ENCODE results near the gene AKR1B15. TPM values are rescaled to one million over a fixed set of nuclear protein-coding genes. Genes with fewer than 3 reads are reported as not detected.
A peak's percentile ranks its signal among the peaks of the same experiment; 100 is the strongest.

Gene AKR1B15
- total RNA-seq, 1 donor from 2014 or later: not detected

- no peak for TF ChIP-seq CTCF (IDR thresholded peaks at IDR 0.05; ENCODE audit: insufficient read depth, low read length, poor library complexity, severe bottlenecking)
Observed at GRCh38 chr7:134618756-134619530, 70.0 kb downstream of the AKR1B15 start.

GRCh38 chr7:134619627-134620331, 70.9 kb downstream of the AKR1B15 start:
- no peak for TF ChIP-seq CTCF (IDR thresholded peaks at IDR 0.05; ENCODE audit: insufficient read depth, low read length, poor library complexity, severe bottlenecking)
- Histone ChIP-seq H3K27me3 (ENCODE audit: control insufficient read depth, insufficient read depth, low read length) (no peaks in the 10 kb centered on the region), H3K36me3 (ENCODE audit: control insufficient read depth, insufficient read depth, low read length) (no peaks in the 10 kb centered on the region), H3K4me3 (ENCODE audit: low read depth, low read length) (no peak overlapping the region)
- DNase-seq (ENCODE audit: low read depth): peak; percentile 71

More at GRCh38 chr7:134618756-134619530, 70.0 kb downstream of the AKR1B15 start:
- DNase-seq (ENCODE audit: low read depth): no peak
- Histone ChIP-seq H3K27me3 (ENCODE audit: control insufficient read depth, insufficient read depth, low read length) (no peaks in the 10 kb centered on the region), H3K4me3 (ENCODE audit: low read depth, low read length) (no peak overlapping the region), H3K36me3 (ENCODE audit: control insufficient read depth, insufficient read depth, low read length) (no peaks in the 10 kb centered on the region)

GRCh38 chr7:134622303-134622995, 73.5 kb downstream of the AKR1B15 start:
- no peak for DNase-seq (ENCODE audit: low read depth)
- Histone ChIP-seq H3K27me3 (ENCODE audit: control insufficient read depth, insufficient read depth, low read length) (no peaks in the 10 kb centered on the region), H3K36me3 (ENCODE audit: control insufficient read depth, insufficient read depth, low read length) (no peaks in the 10 kb centered on the region), H3K4me3 (ENCODE audit: low read depth, low read length) (no peak overlapping the region)
- no peak for TF ChIP-seq CTCF (IDR thresholded peaks at IDR 0.05; ENCODE audit: insufficient read depth, low read length, poor library complexity, severe bottlenecking)

GRCh38 chr7:134623193-134623592, 74.3 kb downstream of the AKR1B15 start:
- H3K36me3 ChIP-seq (ENCODE audit: control insufficient read depth, insufficient read depth, low read length): no peaks in the 10 kb centered on the region
- no peak for TF ChIP-seq CTCF (IDR thresholded peaks at IDR 0.05; ENCODE audit: insufficient read depth, low read length, poor library complexity, severe bottlenecking)
- H3K27me3 ChIP-seq (ENCODE audit: control insufficient read depth, insufficient read depth, low read length): no peaks in the 10 kb centered on the region
- no peak for DNase-seq (ENCODE audit: low read depth)
- no peak overlapping the region for H3K4me3 ChIP-seq (ENCODE audit: low read depth, low read length)

GRCh38 chr7:134625550-134625949, 76.6 kb downstream of the AKR1B15 start:
- DNase-seq (ENCODE audit: low read depth): no peak
- TF ChIP-seq CTCF (IDR thresholded peaks at IDR 0.05; ENCODE audit: insufficient read depth, low read length, poor library complexity, severe bottlenecking): no peak
- H3K27me3 ChIP-seq (ENCODE audit: control insufficient read depth, insufficient read depth, low read length): no peaks in the 10 kb centered on the region
- no peaks in the 10 kb centered on the region for H3K36me3 ChIP-seq (ENCODE audit: control insufficient read depth, insufficient read depth, low read length)
- no peak overlapping the region for H3K4me3 ChIP-seq (ENCODE audit: low read depth, low read length)

Data from kidney epithelial cell (primary cell).